ENCODE measurements around the gene ZNF536. TPM values are rescaled to one million over a fixed set of nuclear protein-coding genes. Genes with fewer than 3 reads are reported as not detected.

The ZNF536 gene
- total RNA-seq, 2 experiments from 2014 or later, result not detected

GRCh38 chr19:30374539-30374864 is 2.3 kb downstream of the ZNF536 start:
- Mint-ChIP-seq H3K36me3 (ENCODE audit: low read depth) (no peaks in the 10 kb centered on the region), H3K4me3 (no peak overlapping the region), H3K4me1 (ENCODE audit: low read depth) (no peaks in the 10 kb centered on the region), H3K9me3 (ENCODE audit: insufficient read depth) (no peaks in the 10 kb centered on the region), H3K27me3 (ENCODE audit: low read depth) (peaks cover 24% of the 10 kb centered on the region), H3K27ac (no peak overlapping the region)
- DNase-seq, result no peak
- no peak for ATAC-seq
- ChIA-PET CTCF (no interaction called here), POLR2A (no interaction called here)

GRCh38 chr19:30374865-30375552 is 2.8 kb downstream of the ZNF536 start:
- Mint-ChIP-seq H3K4me1 (ENCODE audit: low read depth) (no peaks in the 10 kb centered on the region), H3K27me3 (ENCODE audit: low read depth) (peaks cover 24% of the 10 kb centered on the region), H3K9me3 (ENCODE audit: insufficient read depth) (no peaks in the 10 kb centered on the region), H3K27ac (no peak overlapping the region), H3K36me3 (ENCODE audit: low read depth) (no peaks in the 10 kb centered on the region), H3K4me3 (no peak overlapping the region)
- ATAC-seq (no peak), DNase-seq (no peak)
- POLR2A ChIA-PET, result no interaction called here
- CTCF ChIA-PET, result no interaction called here

GRCh38 chr19:30375553-30376031 is 3.4 kb downstream of the ZNF536 start:
- ChIA-PET CTCF (no interaction called here), POLR2A (no interaction called here)
- ATAC-seq (no peak), DNase-seq (no peak)
- no peaks in the 10 kb centered on the region for H3K36me3 Mint-ChIP-seq (ENCODE audit: low read depth)
- H3K9me3 Mint-ChIP-seq (ENCODE audit: insufficient read depth), result no peaks in the 10 kb centered on the region
- peaks cover 24% of the 10 kb centered on the region for H3K27me3 Mint-ChIP-seq (ENCODE audit: low read depth)
- H3K27ac Mint-ChIP-seq, result no peak overlapping the region
- H3K4me1 Mint-ChIP-seq (ENCODE audit: low read depth), result no peaks in the 10 kb centered on the region
- no peak overlapping the region for H3K4me3 Mint-ChIP-seq

GRCh38 chr19:30376272-30376671 is 4.1 kb downstream of the ZNF536 start:
- ChIA-PET CTCF (no interaction called here), POLR2A (no interaction called here)
- Mint-ChIP-seq H3K27me3 (ENCODE audit: low read depth) (peaks cover 24% of the 10 kb centered on the region), H3K36me3 (ENCODE audit: low read depth) (no peaks in the 10 kb centered on the region), H3K4me1 (ENCODE audit: low read depth) (no peaks in the 10 kb centered on the region), H3K9me3 (ENCODE audit: insufficient read depth) (no peaks in the 10 kb centered on the region), H3K4me3 (no peak overlapping the region), H3K27ac (no peak overlapping the region)
- ATAC-seq (no peak), DNase-seq (no peak)

- H3K9me3 Mint-ChIP-seq (ENCODE audit: insufficient read depth), result no peaks in the 10 kb centered on the region
- H3K27ac Mint-ChIP-seq, result no peak overlapping the region
- no peak for ATAC-seq
- POLR2A ChIA-PET, result no interaction called here
- H3K4me1 Mint-ChIP-seq (ENCODE audit: low read depth), result no peaks in the 10 kb centered on the region
- H3K36me3 Mint-ChIP-seq (ENCODE audit: low read depth), result no peaks in the 10 kb centered on the region
- CTCF ChIA-PET, result no interaction called here
- DNase-seq, result no peak
- peaks cover 24% of the 10 kb centered on the region for H3K27me3 Mint-ChIP-seq (ENCODE audit: low read depth)
- H3K4me3 Mint-ChIP-seq, result no peak overlapping the region
These were observed 4.7 kb downstream of the ZNF536 start for GRCh38 chr19:30376826-30377425.

- Mint-ChIP-seq H3K9me3 (ENCODE audit: insufficient read depth) (no peaks in the 10 kb centered on the region), H3K27ac (no peak overlapping the region), H3K4me3 (no peak overlapping the region), H3K36me3 (ENCODE audit: low read depth) (no peaks in the 10 kb centered on the region), H3K4me1 (ENCODE audit: low read depth) (no peaks in the 10 kb centered on the region), H3K27me3 (ENCODE audit: low read depth) (peaks cover 12% of the 10 kb centered on the region)
- POLR2A ChIA-PET, result no interaction called here
- CTCF ChIA-PET, result no interaction called here
- no peak for ATAC-seq
- no peak for DNase-seq
These were observed 6.5 kb downstream of the ZNF536 start for GRCh38 chr19:30378701-30379100.

- Mint-ChIP-seq H3K4me1 (ENCODE audit: low read depth) (no peaks in the 10 kb centered on the region), H3K27ac (no peak overlapping the region), H3K9me3 (ENCODE audit: insufficient read depth) (no peaks in the 10 kb centered on the region), H3K27me3 (ENCODE audit: low read depth) (peaks cover 10% of the 10 kb centered on the region), H3K4me3 (no peak overlapping the region), H3K36me3 (ENCODE audit: low read depth) (no peaks in the 10 kb centered on the region)
- ChIA-PET CTCF (no interaction called here), POLR2A (no interaction called here)
- no peak for DNase-seq
- no peak for ATAC-seq
These were observed 7.8 kb downstream of the ZNF536 start for GRCh38 chr19:30379841-30380610.

- no peak for ATAC-seq
- Mint-ChIP-seq H3K36me3 (ENCODE audit: low read depth) (no peaks in the 10 kb centered on the region), H3K9me3 (ENCODE audit: insufficient read depth) (no peaks in the 10 kb centered on the region), H3K4me3 (no peak overlapping the region), H3K27ac (no peak overlapping the region), H3K4me1 (ENCODE audit: low read depth) (no peaks in the 10 kb centered on the region), H3K27me3 (ENCODE audit: low read depth) (peaks cover under 1% of the 10 kb centered on the region)
- ChIA-PET CTCF (no interaction called here), POLR2A (no interaction called here)
- no peak for DNase-seq
These were observed 9.2 kb downstream of the ZNF536 start for GRCh38 chr19:30381366-30381765.

GRCh38 chr19:30385174-30385573 is 13.0 kb downstream of the ZNF536 start:
- ChIA-PET POLR2A (no interaction called here), CTCF (no interaction called here)
- H3K4me1 Mint-ChIP-seq (ENCODE audit: low read depth), result no peaks in the 10 kb centered on the region
- no peak overlapping the region for H3K4me3 Mint-ChIP-seq
- no peaks in the 10 kb centered on the region for H3K27me3 Mint-ChIP-seq (ENCODE audit: low read depth)
- H3K9me3 Mint-ChIP-seq (ENCODE audit: insufficient read depth), result no peaks in the 10 kb centered on the region
- no peaks in the 10 kb centered on the region for H3K36me3 Mint-ChIP-seq (ENCODE audit: low read depth)
- ATAC-seq, result no peak
- no peak overlapping the region for H3K27ac Mint-ChIP-seq
- no peak for DNase-seq

- H3K36me3 Mint-ChIP-seq (ENCODE audit: low read depth), result no peaks in the 10 kb centered on the region
- ChIA-PET POLR2A (no interaction called here), CTCF (no interaction called here)
- H3K27me3 Mint-ChIP-seq (ENCODE audit: low read depth), result no peaks in the 10 kb centered on the region
- H3K4me1 Mint-ChIP-seq (ENCODE audit: low read depth), result no peaks in the 10 kb centered on the region
- H3K4me3 Mint-ChIP-seq, result no peak overlapping the region
- ATAC-seq (no peak), DNase-seq (no peak)
- no peaks in the 10 kb centered on the region for H3K9me3 Mint-ChIP-seq (ENCODE audit: insufficient read depth)
- no peak overlapping the region for H3K27ac Mint-ChIP-seq
These were observed 13.5 kb downstream of the ZNF536 start for GRCh38 chr19:30385666-30386065.

GRCh38 chr19:30386551-30387143 is 14.5 kb downstream of the ZNF536 start:
- Mint-ChIP-seq H3K27me3 (ENCODE audit: low read depth) (no peaks in the 10 kb centered on the region), H3K27ac (no peak overlapping the region), H3K4me1 (ENCODE audit: low read depth) (no peaks in the 10 kb centered on the region), H3K4me3 (no peak overlapping the region), H3K36me3 (ENCODE audit: low read depth) (no peaks in the 10 kb centered on the region), H3K9me3 (ENCODE audit: insufficient read depth) (no peaks in the 10 kb centered on the region)
- CTCF ChIA-PET, result no interaction called here
- DNase-seq, result no peak
- ATAC-seq, result no peak
- POLR2A ChIA-PET, result no interaction called here

- Mint-ChIP-seq H3K27ac (no peak overlapping the region), H3K9me3 (ENCODE audit: insufficient read depth) (no peaks in the 10 kb centered on the region), H3K36me3 (ENCODE audit: low read depth) (no peaks in the 10 kb centered on the region), H3K4me1 (ENCODE audit: low read depth) (no peaks in the 10 kb centered on the region), H3K4me3 (no peak overlapping the region), H3K27me3 (ENCODE audit: low read depth) (peaks cover 1% of the 10 kb centered on the region)
- POLR2A ChIA-PET, result no interaction called here
- CTCF ChIA-PET, result no interaction called here
- ATAC-seq, result no peak
- no peak for DNase-seq
These were observed 15.3 kb downstream of the ZNF536 start for GRCh38 chr19:30387311-30388115.
